Forelimb muscle (tissue), 1 donor: ENCODE measurements around the gene SSR4. TPM values are rescaled to one million over a fixed set of nuclear protein-coding genes. Genes with fewer than 3 reads are reported as not detected.
"Not testable (repeated sequence)": the region's sequence is repeated elsewhere in the genome, so short reads cannot be mapped to it uniquely, and the experiment has no call there.

Experiments used
- DNase-seq: peaks from one replicate; pipeline ENCODE4 v3.0.0-alpha.2; 2013; ENCODE audit warnings: low read depth
- polyA plus RNA-seq: library from polyadenylated mRNA; unstranded; fragments of 120-200 nt; gene quantifications from one replicate; pipeline ENCODE4 v1.2.1, GENCODE V29; 2013; ENCODE audit not compliant: insufficient read length

The SSR4 gene
- polyA plus RNA-seq, 1 donor, result 115 TPM

GRCh38 chrX:153804100-153804595 lies 9.7 kb downstream of the SSR4 start:
- DNase-seq, result no peak

- no peak for DNase-seq
Observed at GRCh38 chrX:153804621-153805020, 10.2 kb downstream of the SSR4 start.

DNA sequence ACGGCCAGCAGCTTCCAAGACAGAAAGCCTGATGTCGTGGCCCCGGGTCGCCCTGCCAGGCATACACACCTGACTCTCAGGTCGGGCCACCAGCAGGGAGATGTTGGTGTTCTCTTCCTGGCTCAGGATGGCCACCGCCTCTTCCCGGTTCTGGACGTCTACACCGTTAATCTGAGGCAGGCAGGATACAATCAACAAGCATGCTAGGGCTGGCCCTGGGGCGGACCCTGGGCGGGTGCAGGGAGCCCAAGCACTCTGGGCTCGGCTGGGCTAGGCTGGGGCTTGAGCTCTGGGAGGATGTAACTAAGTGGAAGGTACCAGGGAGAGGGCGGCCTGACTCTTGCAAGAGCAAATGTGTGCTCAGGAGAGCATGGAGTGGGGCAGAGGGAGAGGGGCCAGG lies 11.0 kb downstream of the SSR4 start:
- DNase-seq, result no peak

DNA sequence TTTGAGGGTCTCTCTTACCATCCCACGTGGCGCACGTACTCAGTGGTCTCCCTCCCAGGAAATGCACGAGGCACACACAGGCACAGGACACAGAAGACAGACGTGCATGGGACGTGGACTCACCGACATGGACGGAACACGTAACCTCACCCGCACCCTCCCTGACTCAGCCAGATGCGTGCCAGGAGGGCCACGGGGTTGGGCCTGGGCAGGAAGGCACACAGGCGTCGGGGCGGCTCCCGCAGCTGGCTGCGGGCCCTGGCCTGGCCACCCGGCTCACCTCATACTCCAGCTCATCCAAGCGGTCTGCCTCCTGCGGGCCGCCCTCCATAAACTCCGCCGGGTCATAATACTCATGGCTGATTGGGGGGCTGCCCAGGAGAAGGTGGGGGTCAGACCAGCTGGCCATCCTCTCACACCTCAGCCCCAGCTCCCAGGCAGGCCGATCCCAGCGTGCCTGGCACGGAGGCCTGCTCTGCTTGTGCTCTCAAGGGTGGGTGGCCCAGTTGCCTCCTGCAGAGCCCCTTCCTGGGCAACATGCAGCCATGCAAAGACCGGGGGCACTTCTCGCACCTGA lies 12.6 kb downstream of the SSR4 start:
- no peak for DNase-seq

GRCh38 chrX:153807976-153808375 lies 13.5 kb downstream of the SSR4 start:
- no peak for DNase-seq

DNA sequence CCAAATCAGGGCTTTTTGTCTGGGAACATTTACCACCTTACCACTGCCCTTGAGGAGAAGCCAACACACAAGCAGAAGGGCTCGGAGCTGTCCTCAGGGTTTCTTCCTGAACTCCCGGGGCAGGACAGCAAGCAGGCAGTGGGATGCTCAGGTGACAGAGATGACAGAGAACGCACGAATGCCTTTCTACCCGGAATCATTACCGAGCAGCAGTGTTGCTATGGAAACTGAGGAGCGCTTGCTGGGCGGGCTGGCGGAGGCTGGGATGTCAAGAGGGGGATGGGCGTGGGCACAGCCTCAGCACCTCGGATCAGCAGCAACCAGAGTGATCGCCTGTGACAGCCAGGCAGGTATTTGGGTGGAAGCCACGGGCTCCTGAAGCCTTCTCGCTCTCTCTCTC lies 17.8 kb downstream of the SSR4 start:
- DNase-seq, result no peak

DNA sequence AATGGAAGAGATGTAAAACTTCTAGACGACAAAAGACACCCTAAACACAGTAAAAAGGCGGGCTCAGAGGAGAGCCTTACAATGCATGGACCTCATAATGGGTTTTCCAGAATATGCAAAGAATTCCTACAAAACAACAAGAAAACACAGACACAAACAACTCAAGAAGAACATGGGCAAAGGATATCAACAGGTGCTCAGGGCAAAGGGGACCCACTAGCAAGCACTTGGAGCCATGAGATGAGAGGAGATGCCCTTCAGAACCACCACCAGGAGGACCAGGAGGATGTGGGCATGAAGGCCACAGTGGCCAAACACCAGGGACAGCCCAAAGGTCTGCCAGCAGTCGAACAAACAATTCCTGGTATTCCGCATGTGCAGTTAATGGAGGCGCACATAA lies 18.7 kb downstream of the SSR4 start:
- DNase-seq, result no peak

- DNase-seq, result no peak
Observed at GRCh38 chrX:153814591-153815315, 20.3 kb downstream of the SSR4 start.

- DNase-seq, result no peak
Observed at GRCh38 chrX:153816831-153817690, 22.6 kb downstream of the SSR4 start.

DNA sequence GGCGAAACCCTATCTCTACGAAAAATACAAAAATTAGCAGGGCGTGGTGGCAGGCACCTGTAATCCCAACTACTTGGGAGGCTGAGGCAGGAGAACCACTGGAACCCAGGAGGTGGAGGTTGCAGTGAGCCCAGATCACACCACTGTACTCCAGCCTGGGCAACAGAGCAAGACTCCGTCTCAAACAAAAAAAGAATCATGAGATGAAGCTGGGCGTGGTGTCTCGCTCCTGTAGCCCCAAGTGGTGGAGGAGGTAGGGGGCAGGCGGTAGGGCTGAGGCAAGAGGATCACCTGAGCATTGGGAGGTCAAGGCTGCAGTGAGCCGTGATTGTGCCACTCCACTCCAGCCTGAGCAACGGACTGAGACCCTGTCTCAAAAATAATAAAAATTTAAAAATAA lies 23.6 kb downstream of the SSR4 start:
- DNase-seq, result not testable (repeated sequence)

GRCh38 chrX:153818571-153819383 lies 24.3 kb downstream of the SSR4 start:
- DNase-seq, result no peak

GRCh38 chrX:153819384-153820040 lies 25.0 kb downstream of the SSR4 start:
- no peak for DNase-seq

DNA sequence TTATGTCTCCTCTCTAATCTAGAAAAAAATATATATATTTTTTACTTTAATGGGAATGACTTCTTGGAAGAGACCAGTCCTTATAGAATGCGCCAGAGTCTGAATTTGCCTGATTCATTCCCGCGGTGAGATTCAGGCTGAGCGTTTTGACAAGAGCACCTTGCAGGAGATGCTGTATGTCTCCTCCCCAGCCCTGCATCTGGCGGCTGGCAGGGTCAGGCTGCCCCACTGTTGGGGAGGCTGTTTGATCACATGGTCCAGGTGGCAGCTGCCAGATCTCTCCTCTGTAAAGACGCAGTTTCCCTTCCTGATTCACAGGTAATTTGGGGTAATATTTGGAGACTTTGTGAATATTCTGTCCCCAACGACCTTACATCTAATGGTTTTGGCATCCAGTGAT lies 26.1 kb downstream of the SSR4 start:
- no peak for DNase-seq

GRCh38 chrX:153821066-153821465 lies 26.6 kb downstream of the SSR4 start:
- DNase-seq, result no peak

GRCh38 chrX:153824348-153824747 lies 29.9 kb downstream of the SSR4 start:
- DNase-seq, result no peak

DNA sequence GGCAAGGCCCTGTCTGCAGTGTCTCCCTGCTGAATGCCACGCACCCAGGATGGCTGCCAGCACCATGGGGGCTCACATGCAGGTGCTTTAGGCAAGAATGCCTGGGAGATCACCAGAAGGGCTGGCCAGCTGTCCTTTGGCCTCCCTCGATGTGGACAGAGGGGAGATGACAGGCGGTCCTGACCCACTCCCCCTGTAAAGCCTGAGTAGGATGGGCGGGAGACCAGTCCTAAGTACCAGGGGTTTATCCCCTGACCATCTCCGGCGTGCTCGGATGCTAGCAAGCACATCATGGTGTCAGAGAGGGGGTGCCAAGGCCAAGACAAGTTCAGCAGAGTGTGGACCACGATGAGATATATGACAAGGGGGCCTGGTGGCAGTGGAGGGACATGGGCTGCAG lies 30.6 kb downstream of the SSR4 start:
- DNase-seq, result no peak

DNA sequence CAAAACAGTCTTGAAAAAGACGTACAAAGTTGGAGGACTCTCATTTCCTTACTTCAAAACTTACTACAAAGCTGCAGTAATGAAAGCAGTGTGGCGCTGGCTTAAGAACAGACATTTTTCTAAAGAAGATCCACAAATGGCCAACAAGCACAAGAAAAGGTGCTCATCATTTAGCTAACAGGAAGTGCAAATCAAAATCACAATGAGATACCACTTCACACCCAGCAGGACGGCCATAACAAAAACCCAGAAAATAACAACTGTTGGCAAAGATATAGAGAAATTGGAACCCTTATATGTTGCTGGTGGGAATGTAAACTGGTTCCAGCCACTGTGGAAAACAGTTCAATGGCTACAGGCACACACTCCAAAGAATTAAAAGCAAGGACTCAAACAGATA lies 32.5 kb downstream of the SSR4 start:
- DNase-seq, result no peak

- DNase-seq, result no peak
Observed at GRCh38 chrX:153827903-153828302, 33.4 kb downstream of the SSR4 start.

- DNase-seq, result no peak
Observed at GRCh38 chrX:153828308-153828707, 33.8 kb downstream of the SSR4 start.

- DNase-seq, result no peak
Observed at GRCh38 chrX:153828723-153829548, 34.5 kb downstream of the SSR4 start.

- DNase-seq, result no peak
Observed at GRCh38 chrX:153829549-153829798, 35.0 kb downstream of the SSR4 start.
